Peyer's patch (tissue), 4 donors: Measurements from ENCODE around the gene PVR. TPM values are rescaled to one million over a fixed set of nuclear protein-coding genes. Genes with fewer than 3 reads are reported as not detected.

Source experiments
- DNase-seq, 3 donors: peaks; one replicate each; pipeline ENCODE4 v3.0.0-alpha.2; 2017 to 2019
- H3K27ac ChIP-seq, 4 donors: fragments of 200-600 bp; sonication (generic); one replicate each; pipeline ENCODE4 v1.5.1; 2016 to 2019
- H3K27me3 ChIP-seq, 2 donors: fragments of 200-600 bp; sonication (generic); one replicate each; pipeline ENCODE4 v1.5.1; 2019
- H3K36me3 ChIP-seq, 3 donors: fragments of 200-600 bp; sonication (generic); one replicate each; pipeline ENCODE4 v1.5.1; 2016 to 2019
- H3K4me1 ChIP-seq, 4 donors: fragments of 200-600 bp; sonication (generic); one replicate each; pipeline ENCODE4 v1.5.1; 2016 to 2019
- H3K4me3 ChIP-seq, 4 donors: fragments of 200-600 bp; sonication (generic); 1 replicate in 3 of 4; 2 replicates in 1 of 4; pipeline ENCODE4 v1.5.1; 2016 to 2019; ENCODE audit warnings: mild to moderate bottlenecking in 1 of 4
- H3K9me3 ChIP-seq, 4 donors: fragments of 200-600 bp; sonication (generic); one replicate each; pipeline ENCODE4 v1.5.1; 2016 to 2019; ENCODE audit warnings: mild to moderate bottlenecking in 1 of 4
- POLR2A ChIP-seq, 2 donors: fragments of 450-650 bp; IDR thresholded peaks; one replicate each; pipeline ENCODE4 v1.5.1; 2017; ENCODE audit warnings: antibody characterized with exemption in 2 of 2, mild to moderate bottlenecking in 2 of 2, moderate library complexity in 2 of 2
- total RNA-seq, 4 donors: library from RNA; depleted of rRNA; stranded (reverse); fragments of >200 nt; gene quantifications; one replicate each; pipeline ENCODE4 v1.1.0, GENCODE V29; 2016
- TF ChIP-seq, protein P1 (sequence below), 6 experiments: fragments of 450-650 bp in 4 of 6; fragments of 200-600 bp in 2 of 6; sonication (generic) in 1 of 6; IDR thresholded peaks; one replicate each; pipeline ENCODE4 v1.5.1; 2017 to 2019; ENCODE audit warnings: antibody characterized with exemption in 6 of 6, mild to moderate bottlenecking in 3 of 6, moderate library complexity in 1 of 6

Gene PVR
- total RNA-seq, 4 donors from 2014 or later = 21.7 to 49.3 (median 40.0) TPM

DNA sequence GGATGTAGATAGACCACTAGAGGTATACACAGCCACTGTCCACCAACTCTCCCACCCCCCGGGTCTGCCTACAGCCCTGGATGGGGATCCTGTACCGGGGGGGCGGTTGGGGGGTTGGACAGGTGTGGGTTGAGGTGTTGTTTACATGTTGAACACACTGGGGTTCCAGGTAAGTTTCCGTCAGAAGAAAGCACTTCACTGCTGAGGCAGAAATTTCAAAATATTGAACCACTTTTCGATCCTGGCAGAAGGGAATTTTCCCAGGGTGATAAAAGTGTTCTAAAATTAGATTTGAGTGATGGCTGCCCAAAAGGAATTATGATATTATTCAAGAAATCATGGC lies 48.6 kb downstream of the PVR start:
- Histone ChIP-seq H3K27me3 (no peaks in the 10 kb centered on the region), H3K36me3 (no peaks in the 10 kb centered on the region), H3K4me1 (peaks cover 0 to 40% (median 10%) of the 10 kb centered on the region in 4 donors), H3K9me3 (no peaks in the 10 kb centered on the region), H3K4me3 (peak overlapping the region in 1 of 4 donors; percentile 26), H3K27ac (peak overlapping the region; percentile 22 to 92 (median 66))
- TF ChIP-seq POLR2A (IDR thresholded peaks at IDR 0.05) = no peak
- TF ChIP-seq, protein P1, sequence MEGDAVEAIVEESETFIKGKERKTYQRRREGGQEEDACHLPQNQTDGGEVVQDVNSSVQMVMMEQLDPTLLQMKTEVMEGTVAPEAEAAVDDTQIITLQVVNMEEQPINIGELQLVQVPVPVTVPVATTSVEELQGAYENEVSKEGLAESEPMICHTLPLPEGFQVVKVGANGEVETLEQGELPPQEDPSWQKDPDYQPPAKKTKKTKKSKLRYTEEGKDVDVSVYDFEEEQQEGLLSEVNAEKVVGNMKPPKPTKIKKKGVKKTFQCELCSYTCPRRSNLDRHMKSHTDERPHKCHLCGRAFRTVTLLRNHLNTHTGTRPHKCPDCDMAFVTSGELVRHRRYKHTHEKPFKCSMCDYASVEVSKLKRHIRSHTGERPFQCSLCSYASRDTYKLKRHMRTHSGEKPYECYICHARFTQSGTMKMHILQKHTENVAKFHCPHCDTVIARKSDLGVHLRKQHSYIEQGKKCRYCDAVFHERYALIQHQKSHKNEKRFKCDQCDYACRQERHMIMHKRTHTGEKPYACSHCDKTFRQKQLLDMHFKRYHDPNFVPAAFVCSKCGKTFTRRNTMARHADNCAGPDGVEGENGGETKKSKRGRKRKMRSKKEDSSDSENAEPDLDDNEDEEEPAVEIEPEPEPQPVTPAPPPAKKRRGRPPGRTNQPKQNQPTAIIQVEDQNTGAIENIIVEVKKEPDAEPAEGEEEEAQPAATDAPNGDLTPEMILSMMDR (IDR thresholded peaks at IDR 0.05) = no peak
- DNase-seq = no peak

DNA sequence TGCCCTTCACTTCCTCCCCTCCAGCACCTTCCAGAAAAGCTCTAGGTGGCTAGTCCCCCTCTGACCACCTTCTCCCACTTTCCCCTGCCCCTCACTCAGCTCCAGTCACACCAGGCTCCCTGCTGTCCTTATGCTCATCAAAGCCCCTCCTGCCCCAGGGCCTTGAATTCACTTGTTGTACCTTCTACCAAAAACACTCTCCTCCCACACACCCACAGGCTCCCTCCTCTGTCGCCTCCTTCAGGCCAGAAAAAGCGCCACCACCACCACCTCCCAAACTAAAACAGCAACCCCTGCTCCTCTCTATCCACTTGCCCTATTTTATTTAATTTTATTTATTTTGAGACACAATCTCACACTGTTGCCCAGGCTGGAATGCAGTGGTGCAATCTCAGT lies 50.5 kb downstream of the PVR start:
- peaks cover 0 to 37% (median 10%) of the 10 kb centered on the region in 4 donors for H3K4me1 ChIP-seq
- H3K4me3 ChIP-seq = no peak overlapping the region
- DNase-seq = no peak
- no peaks in the 10 kb centered on the region for H3K9me3 ChIP-seq
- TF ChIP-seq, protein P1 (IDR thresholded peaks at IDR 0.05) = peak in 3 of 6 experiments; percentile 6 to 19 (median 9)
- TF ChIP-seq POLR2A (IDR thresholded peaks at IDR 0.05) = no peak
- H3K36me3 ChIP-seq = no peaks in the 10 kb centered on the region
- H3K27ac ChIP-seq = peak overlapping the region in 3 of 4 donors; percentile 43 to 91 (median 85)
- H3K27me3 ChIP-seq = no peaks in the 10 kb centered on the region

DNA sequence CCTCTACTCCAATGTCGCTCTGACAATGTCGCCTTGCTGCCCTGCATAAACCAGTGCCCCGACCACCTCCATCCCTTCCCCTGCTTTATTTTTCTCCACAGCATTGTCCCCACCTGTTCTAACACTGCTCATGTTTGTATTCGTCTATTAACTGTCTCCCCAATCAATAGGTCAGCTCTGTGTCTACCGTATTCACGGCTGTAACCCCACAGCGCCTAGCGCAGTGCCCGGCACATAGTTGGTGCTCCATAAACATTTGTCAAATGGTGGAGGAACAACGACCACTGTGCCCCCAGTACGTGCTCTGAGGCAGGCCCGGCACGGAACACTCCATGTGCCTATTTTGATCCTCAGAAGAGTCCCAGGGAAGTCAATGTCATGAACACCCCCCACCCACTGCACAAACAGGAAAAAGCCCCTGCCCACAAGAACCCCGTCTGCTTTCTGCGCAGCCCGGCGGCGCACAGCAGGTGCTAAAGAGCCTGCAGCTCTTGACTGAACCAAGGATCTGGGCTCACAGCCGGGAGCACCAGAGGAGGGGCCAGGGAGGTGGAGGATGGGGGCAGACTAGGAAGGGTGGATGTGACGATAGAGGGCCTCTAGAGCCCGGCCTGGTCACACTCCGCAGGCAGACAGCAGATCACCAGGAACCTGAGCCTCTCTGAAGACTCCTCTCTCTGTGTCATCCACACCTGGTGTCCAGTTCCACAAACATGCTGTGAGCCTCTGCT lies 53.4 kb downstream of the PVR start:
- Histone ChIP-seq H3K4me3 (no peak overlapping the region), H3K27me3 (no peaks in the 10 kb centered on the region), H3K36me3 (no peaks in the 10 kb centered on the region), H3K9me3 (no peaks in the 10 kb centered on the region), H3K4me1 (peaks cover 0 to 17% (median 5%) of the 10 kb centered on the region in 4 donors), H3K27ac (no peak overlapping the region)
- DNase-seq = no peak
- TF ChIP-seq, protein P1 (IDR thresholded peaks at IDR 0.05) = no peak
- TF ChIP-seq POLR2A (IDR thresholded peaks at IDR 0.05) = no peak

DNA sequence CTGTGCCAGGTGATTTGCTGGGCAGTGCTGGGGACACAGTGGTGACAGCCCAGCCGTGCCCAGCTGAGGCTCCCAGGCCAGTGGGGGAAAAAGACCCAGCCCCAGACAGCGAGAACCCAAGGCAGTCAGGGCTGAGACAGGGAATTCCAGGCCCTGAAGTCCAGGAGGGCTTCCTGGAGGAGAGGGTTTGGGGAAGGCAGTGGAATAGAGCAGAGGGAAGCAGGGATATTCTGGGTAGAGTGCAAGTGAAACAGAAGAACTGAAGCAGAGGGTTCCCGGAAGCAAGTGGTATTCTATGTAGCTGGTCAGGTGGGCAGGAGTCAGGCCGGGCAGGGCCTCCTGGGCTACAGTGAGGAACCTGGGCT lies 53.9 kb downstream of the PVR start:
- TF ChIP-seq, protein P1 (IDR thresholded peaks at IDR 0.05) = no peak
- no peak for TF ChIP-seq POLR2A (IDR thresholded peaks at IDR 0.05)
- no peaks in the 10 kb centered on the region for H3K36me3 ChIP-seq
- H3K4me3 ChIP-seq = no peak overlapping the region
- H3K4me1 ChIP-seq = peaks cover 0 to 17% (median 0%) of the 10 kb centered on the region in 4 donors
- no peak for DNase-seq
- no peak overlapping the region for H3K27ac ChIP-seq
- no peaks in the 10 kb centered on the region for H3K9me3 ChIP-seq
- H3K27me3 ChIP-seq = no peaks in the 10 kb centered on the region

DNA sequence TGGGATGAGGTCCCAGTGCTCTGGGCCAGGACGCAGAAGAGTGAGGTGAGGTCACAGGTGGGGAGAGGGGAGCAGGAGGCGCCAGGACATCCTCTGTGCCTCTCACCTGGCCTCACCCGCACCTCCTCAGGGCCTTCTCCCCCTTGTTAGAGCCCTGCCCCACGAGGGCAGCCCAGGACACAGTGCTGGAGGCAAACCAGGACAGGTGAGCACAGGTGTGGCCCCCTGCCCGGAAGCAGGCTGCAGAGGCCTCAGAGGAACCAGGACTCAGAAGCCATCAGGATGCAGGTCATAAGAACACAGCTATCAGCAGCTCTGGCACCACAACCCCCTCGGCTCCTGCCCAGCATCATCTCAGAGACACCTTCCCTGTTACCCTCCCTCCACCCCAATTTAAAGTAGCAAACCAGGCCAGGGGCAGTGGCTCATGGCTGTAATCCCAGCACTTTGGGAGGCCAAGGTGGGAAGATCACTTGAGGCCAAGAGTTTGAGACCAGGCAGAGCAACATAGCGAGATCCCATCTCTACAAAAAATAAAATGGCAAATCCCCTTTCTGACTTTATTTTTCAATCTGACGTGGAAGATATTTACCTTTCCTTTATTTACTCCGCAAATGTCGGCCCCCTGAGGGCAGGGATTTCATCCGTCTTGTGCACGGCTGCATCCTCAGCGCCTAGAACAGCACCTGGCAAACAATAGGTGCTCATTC lies 54.9 kb downstream of the PVR start, which contains the start of gene CEACAM16:
Gene CEACAM16, plus strand, starts transcription at position 660 of the 710 bp plus-strand sequence. CDS start 2,306 bp downstream, outside the sequence.
- Histone ChIP-seq H3K27ac (peak within 1 kb of the TSS in 1 of 4 donors; percentile 16), H3K27me3 (no peaks in the 10 kb centered on the region), H3K4me3 (no peak within 1 kb of the TSS), H3K4me1 (peaks cover 0 to 17% (median 0%) of the 10 kb centered on the region in 4 donors), H3K36me3 (no peaks in the 10 kb centered on the region), H3K9me3 (no peaks in the 10 kb centered on the region)
- no peak for TF ChIP-seq POLR2A (IDR thresholded peaks at IDR 0.05)
- TF ChIP-seq, protein P1 (IDR thresholded peaks at IDR 0.05) = no peak
- no peak for DNase-seq
